ENCODE measurements around the gene ATP6V0A1.

DNA sequence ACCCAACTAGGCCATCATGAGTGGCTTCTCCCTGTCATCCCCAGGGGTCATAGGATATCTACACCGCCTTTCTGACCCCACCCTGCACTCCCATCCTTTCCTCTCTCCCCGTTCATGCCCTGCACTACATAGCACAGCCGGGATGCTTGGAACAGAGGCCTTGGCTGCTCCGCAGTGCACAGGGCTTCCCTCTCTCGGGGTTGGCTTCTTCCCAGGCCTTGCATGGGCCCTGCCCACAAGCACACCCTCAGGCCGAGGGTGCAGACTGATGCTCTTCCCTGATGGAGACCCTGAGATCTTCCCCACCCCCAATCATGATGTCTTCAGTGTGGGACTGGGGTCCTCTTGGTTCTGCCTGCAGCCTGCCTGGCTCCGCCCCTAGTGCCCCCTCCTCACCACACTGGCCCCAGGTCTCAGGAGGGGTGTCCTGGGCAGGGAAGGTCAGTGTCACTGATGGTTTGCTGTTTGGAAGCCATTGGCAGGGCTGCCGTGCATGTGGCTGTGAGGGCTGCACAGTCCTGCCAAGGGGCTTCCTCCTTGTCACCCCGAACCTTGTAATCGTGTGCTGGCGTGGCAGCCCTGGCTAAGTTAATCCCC is 63.1 kb downstream of the ATP6V0A1 start:
- no peak for TF ChIP-seq REST (IDR thresholded peaks at IDR 0.05; ENCODE audit: borderline replicate concordance)
- TF ChIP-seq, protein P1, sequence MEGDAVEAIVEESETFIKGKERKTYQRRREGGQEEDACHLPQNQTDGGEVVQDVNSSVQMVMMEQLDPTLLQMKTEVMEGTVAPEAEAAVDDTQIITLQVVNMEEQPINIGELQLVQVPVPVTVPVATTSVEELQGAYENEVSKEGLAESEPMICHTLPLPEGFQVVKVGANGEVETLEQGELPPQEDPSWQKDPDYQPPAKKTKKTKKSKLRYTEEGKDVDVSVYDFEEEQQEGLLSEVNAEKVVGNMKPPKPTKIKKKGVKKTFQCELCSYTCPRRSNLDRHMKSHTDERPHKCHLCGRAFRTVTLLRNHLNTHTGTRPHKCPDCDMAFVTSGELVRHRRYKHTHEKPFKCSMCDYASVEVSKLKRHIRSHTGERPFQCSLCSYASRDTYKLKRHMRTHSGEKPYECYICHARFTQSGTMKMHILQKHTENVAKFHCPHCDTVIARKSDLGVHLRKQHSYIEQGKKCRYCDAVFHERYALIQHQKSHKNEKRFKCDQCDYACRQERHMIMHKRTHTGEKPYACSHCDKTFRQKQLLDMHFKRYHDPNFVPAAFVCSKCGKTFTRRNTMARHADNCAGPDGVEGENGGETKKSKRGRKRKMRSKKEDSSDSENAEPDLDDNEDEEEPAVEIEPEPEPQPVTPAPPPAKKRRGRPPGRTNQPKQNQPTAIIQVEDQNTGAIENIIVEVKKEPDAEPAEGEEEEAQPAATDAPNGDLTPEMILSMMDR (IDR thresholded peaks at IDR 0.05; ENCODE audit: poor library complexity, severe bottlenecking), result no peak
- no peak for TF ChIP-seq POLR2AphosphoS5 (IDR thresholded peaks at IDR 0.05)
- no peak for TF ChIP-seq EZH2 (IDR thresholded peaks at IDR 0.05; ENCODE audit: borderline replicate concordance, insufficient read depth, low read length, poor library complexity, severe bottlenecking)
- TF ChIP-seq SMC3 (conservative IDR thresholded peaks at IDR 0.05; ENCODE audit: poor library complexity), result no peak
- no peak for TF ChIP-seq EP300 (conservative IDR thresholded peaks at IDR 0.05; ENCODE audit: poor library complexity, severe bottlenecking)
- TF ChIP-seq MXI1 (conservative IDR thresholded peaks at IDR 0.05; ENCODE audit: poor library complexity, severe bottlenecking), result no peak
- TF ChIP-seq RAD21 (conservative IDR thresholded peaks at IDR 0.05), result no peak
- TF ChIP-seq TAF1 (IDR thresholded peaks at IDR 0.05; ENCODE audit: low read depth), result no peak

Data from neural cell (in vitro differentiated cells).